Left ventricle myocardium inferior (tissue), 1 donor: ENCODE measurements around the gene SCAMP5. TPM values are rescaled to one million over a fixed set of nuclear protein-coding genes. Genes with fewer than 3 reads are reported as not detected.

Experiments used
- DNase-seq: peaks from one replicate; pipeline ENCODE4 v3.0.0-alpha.2; 2020
- H3K27ac ChIP-seq: fragments of 200-600 bp; replicated peaks from 2 replicates; pipeline ENCODE4 v1.8.0; 2021
- H3K27me3 ChIP-seq: fragments of 200-600 bp; 2 replicates; pipeline ENCODE4 v1.8.0; 2021; ENCODE audit warnings: low read depth
- H3K36me3 ChIP-seq: fragments of 200-600 bp; 2 replicates; pipeline ENCODE4 v1.8.0; 2021
- H3K4me1 ChIP-seq: fragments of 200-600 bp; 2 replicates; pipeline ENCODE4 v1.8.0; 2021
- H3K4me3 ChIP-seq: fragments of 200-600 bp; 2 replicates; pipeline ENCODE4 v1.8.0; 2021; ENCODE audit warnings: mild to moderate bottlenecking, moderate library complexity
- H3K9me3 ChIP-seq: fragments of 200-600 bp; replicated peaks from 2 replicates; pipeline ENCODE4 v1.8.0; 2021
- intact Hi-C: fragments of 100-400 bp; cut with micrococcal nuclease; formaldehyde crosslinking; loops from one replicate; pipeline ENCODE4 v1.11.0; 2022
- total RNA-seq: library from RNA; stranded (reverse); fragmentation: NEBNext Ultra II Directional; extraction: Animal tissue kit (Norgen Biotek cat#: 25700); gene quantifications from one replicate; pipeline ENCODE4 v1.2.1, GENCODE V29; 2021
- TF ChIP-seq, protein P1 (sequence below): fragments of 200-600 bp; IDR thresholded peaks from 2 replicates; pipeline ENCODE4 v1.8.0; 2021; ENCODE audit warnings: antibody characterized with exemption, mild to moderate bottlenecking, borderline replicate concordance
- donor health status: DM: no; HTN: yes; CAD: no; lungs with severe emphysema.

The SCAMP5 gene
- total RNA-seq, 1 donor from 2014 or later: 3.0 TPM

DNA sequence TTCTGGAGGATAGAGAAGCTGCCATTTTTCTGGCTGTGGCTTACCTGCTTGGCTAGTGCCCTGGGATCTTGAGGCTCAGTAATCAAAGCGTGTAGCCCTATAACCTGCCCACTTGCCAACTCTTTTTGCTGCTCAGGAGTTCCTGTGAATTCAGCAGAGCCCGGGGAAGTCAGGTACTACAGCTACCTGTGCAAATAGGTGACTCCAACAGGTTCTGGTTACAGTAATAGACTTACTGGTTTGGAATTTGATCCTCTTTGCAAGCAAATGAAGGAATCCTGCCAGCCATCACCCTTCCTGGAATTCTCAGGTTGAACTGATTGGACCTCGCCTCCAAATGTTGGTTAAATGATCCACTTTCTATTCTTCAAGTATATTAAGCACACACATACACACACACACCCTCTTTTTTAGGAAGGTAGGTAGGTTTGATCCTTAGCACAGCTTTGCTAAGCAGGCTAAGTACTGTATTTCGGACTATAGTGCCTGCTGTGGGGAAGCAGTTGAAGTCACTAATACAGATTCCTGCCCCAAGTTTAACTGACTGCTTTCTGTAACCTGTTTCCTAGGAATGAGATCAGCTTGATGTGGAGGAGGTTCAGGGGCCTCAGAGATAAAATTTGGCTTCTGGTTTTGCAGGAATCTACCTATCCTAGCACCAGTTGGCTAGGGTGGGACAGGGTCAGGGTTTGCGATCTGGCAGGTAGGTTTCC, 30.3 kb downstream of the SCAMP5 start:
- no peaks in the 10 kb centered on the region for H3K27me3 ChIP-seq
- H3K36me3 ChIP-seq: no peaks in the 10 kb centered on the region
- no peak for DNase-seq
- peaks cover 49% of the 10 kb centered on the region for H3K4me1 ChIP-seq
- H3K4me3 ChIP-seq: no peak overlapping the region
- intact Hi-C loops: no loop called here
- H3K27ac ChIP-seq: no peak overlapping the region
- TF ChIP-seq, protein P1, sequence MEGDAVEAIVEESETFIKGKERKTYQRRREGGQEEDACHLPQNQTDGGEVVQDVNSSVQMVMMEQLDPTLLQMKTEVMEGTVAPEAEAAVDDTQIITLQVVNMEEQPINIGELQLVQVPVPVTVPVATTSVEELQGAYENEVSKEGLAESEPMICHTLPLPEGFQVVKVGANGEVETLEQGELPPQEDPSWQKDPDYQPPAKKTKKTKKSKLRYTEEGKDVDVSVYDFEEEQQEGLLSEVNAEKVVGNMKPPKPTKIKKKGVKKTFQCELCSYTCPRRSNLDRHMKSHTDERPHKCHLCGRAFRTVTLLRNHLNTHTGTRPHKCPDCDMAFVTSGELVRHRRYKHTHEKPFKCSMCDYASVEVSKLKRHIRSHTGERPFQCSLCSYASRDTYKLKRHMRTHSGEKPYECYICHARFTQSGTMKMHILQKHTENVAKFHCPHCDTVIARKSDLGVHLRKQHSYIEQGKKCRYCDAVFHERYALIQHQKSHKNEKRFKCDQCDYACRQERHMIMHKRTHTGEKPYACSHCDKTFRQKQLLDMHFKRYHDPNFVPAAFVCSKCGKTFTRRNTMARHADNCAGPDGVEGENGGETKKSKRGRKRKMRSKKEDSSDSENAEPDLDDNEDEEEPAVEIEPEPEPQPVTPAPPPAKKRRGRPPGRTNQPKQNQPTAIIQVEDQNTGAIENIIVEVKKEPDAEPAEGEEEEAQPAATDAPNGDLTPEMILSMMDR: no peak
- no peaks in the 10 kb centered on the region for H3K9me3 ChIP-seq

DNA sequence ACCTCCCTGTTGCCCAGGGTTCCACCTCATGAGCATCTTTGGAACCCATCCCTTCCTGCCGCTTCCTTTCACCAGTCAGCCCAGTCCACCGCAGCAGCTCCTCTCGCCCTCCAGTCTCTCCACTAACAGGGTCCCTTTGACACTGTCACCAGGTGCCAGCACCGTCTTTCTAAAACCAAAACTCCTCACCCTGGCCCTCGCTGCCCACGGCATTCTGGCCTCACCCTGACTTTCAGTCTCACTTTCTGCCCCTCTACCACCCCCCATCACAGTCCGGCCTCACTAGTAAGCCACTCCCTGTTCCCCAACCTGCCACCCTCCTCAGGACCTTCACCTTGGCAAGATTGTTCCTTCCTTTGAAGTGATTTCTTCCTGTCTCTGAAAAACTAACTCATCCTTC, 32.2 kb downstream of the SCAMP5 start:
- Histone ChIP-seq H3K4me3 (no peak overlapping the region), H3K4me1 (peaks cover 63% of the 10 kb centered on the region), H3K27me3 (no peaks in the 10 kb centered on the region), H3K36me3 (no peaks in the 10 kb centered on the region), H3K27ac (no peak overlapping the region), H3K9me3 (no peaks in the 10 kb centered on the region)
- TF ChIP-seq, protein P1: no peak
- intact Hi-C loops: no loop called here
- no peak for DNase-seq

DNA sequence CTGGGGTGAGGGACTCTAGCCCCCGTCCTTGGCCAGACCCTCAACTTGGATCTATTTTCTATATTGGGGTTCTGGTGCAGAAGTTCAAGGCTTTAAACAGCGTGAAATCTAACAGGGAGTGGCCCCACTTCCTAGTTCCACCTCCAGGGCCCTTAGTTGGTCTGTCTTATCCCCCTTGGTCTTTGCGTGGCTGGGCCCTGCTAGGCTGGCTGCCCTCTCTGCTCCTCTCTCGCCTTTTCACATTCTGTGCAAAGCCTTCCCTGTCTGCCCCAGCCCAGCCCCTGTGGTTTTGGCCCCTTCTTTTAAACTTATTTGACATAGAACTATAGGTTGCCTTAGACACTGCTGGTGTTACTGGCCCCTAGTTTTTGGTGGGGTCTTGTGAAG, 33.6 kb downstream of the SCAMP5 start:
- H3K27me3 ChIP-seq: no peaks in the 10 kb centered on the region
- H3K27ac ChIP-seq: peak overlapping the region; percentile 85
- H3K4me1 ChIP-seq: peaks cover 53% of the 10 kb centered on the region
- intact Hi-C loops: no loop called here
- DNase-seq: no peak
- no peaks in the 10 kb centered on the region for H3K36me3 ChIP-seq
- H3K4me3 ChIP-seq: no peak overlapping the region
- no peaks in the 10 kb centered on the region for H3K9me3 ChIP-seq
- TF ChIP-seq, protein P1: no peak

DNA sequence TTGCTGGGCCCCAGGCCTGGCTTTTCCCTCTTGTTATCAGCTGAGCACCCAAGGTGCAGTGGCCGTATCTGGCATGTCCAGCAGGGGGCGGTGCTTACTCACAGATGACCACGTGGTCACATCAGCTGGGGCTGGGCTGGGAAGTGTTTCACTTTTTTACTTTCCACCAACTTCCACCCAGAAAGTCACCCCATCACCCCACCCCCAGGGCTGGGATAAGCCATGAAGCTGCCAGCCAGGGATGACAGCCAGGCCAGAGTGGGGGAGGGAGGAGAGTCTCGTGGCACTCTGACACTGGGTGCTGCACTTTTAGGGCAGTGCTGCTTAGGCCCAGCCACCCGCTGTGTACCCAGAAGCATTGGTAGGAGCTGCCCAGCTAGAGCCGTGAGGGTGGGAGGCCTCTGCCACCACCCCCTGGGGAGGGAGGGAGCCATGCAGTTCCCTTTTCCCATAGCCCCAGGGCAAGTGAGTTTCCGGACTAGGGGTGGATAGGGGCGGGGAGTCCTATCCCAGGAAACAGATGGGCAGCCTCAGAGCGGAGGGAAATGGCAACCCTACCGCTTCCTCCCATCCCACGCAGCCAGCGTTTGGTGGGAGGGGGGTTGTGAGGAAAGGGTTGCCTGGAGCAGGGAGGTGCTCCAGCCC, 34.1 kb downstream of the SCAMP5 start:
- Histone ChIP-seq H3K27ac (peak overlapping the region; percentile 85), H3K4me1 (peaks cover 48% of the 10 kb centered on the region), H3K4me3 (peak overlapping the region; percentile 48), H3K36me3 (no peaks in the 10 kb centered on the region), H3K27me3 (no peaks in the 10 kb centered on the region), H3K9me3 (no peaks in the 10 kb centered on the region)
- TF ChIP-seq, protein P1: peak; percentile 94
- intact Hi-C loops: no loop called here
- DNase-seq: peak; percentile 94

DNA sequence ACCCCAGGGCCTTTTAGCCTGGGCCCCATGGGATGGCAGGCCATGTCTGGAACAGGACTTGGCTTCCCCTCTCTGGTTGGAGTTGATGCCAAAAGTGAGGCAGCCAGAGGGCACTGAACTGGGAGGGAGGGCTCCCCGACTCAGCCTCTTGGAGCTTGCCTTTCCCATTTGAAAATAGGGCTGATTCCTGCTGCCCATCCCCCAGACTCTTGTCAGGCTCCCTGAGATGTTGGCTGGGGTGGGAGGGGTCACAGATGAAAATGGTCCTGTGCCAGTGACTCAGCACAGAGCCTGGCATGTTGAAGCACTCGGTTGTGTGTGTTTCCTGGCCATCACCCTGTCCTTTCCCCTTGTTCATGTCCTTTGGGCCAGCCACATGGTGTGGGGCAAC, 34.7 kb downstream of the SCAMP5 start:
- TF ChIP-seq, protein P1: no peak
- DNase-seq: no peak
- intact Hi-C loops: no loop called here

More for the DNA sequence above, 34.7 kb downstream of the SCAMP5 start:
- Histone ChIP-seq H3K27me3 (no peaks in the 10 kb centered on the region), H3K4me3 (peak overlapping the region; percentile 48), H3K9me3 (no peaks in the 10 kb centered on the region), H3K36me3 (no peaks in the 10 kb centered on the region), H3K27ac (peak overlapping the region; percentile 85), H3K4me1 (peaks cover 43% of the 10 kb centered on the region)
